HEK293 (cell line): ENCODE results near the gene PRC1.

Experiments
- GFI1B ChIP-seq: fragments of 450-650 bp; formaldehyde crosslinking; IDR thresholded peaks from 2 replicates; pipeline ENCODE4 v1.5.1; 2016; ENCODE audit warnings: missing biosample characterization, missing genetic modification characterization
- HOXD13 ChIP-seq: sonication (generic); formaldehyde crosslinking; IDR thresholded peaks from 2 replicates; pipeline ENCODE4 v1.8.0; 2022; ENCODE audit warnings: missing genetic modification reagents, borderline replicate concordance
- MYNN ChIP-seq: fragments of 450-650 bp; formaldehyde crosslinking; IDR thresholded peaks from 2 replicates; pipeline ENCODE4 v1.5.1; 2016; ENCODE audit warnings: missing biosample characterization, missing genetic modification characterization, borderline replicate concordance
- REPIN1 ChIP-seq: fragments of 450-650 bp; formaldehyde crosslinking; IDR thresholded peaks from 2 replicates; pipeline ENCODE4 v1.5.1; 2017; ENCODE audit warnings: missing biosample characterization, missing genetic modification characterization, low read depth
- ZBTB20 ChIP-seq: fragments of 450-650 bp; formaldehyde crosslinking; IDR thresholded peaks from 2 replicates; pipeline ENCODE4 v1.5.1; 2016; ENCODE audit warnings: missing biosample characterization, missing genetic modification characterization
- ZBTB48 ChIP-seq: fragments of 450-650 bp; formaldehyde crosslinking; IDR thresholded peaks from 2 replicates; pipeline ENCODE4 v1.5.1; 2016; ENCODE audit warnings: missing biosample characterization, missing genetic modification characterization
- ZFP37 ChIP-seq: fragments of 450-650 bp; formaldehyde crosslinking; IDR thresholded peaks from 2 replicates; pipeline ENCODE4 v1.5.1; 2016; ENCODE audit warnings: missing biosample characterization, missing genetic modification characterization
- ZNF133 ChIP-seq: fragments of 450-650 bp; formaldehyde crosslinking; IDR thresholded peaks from 2 replicates; pipeline ENCODE4 v1.5.1; 2016; ENCODE audit warnings: missing biosample characterization, missing genetic modification characterization
- ZNF16 ChIP-seq: fragments of 450-650 bp; formaldehyde crosslinking; IDR thresholded peaks from 2 replicates; pipeline ENCODE4 v1.5.1; 2016; ENCODE audit warnings: low read depth, missing biosample characterization, missing genetic modification characterization
- ZNF19 ChIP-seq: fragments of 450-650 bp; formaldehyde crosslinking; IDR thresholded peaks from 2 replicates; pipeline ENCODE4; 2016; ENCODE audit warnings: missing biosample characterization, missing genetic modification characterization, low read depth
- ZNF202 ChIP-seq: fragments of 450-650 bp; formaldehyde crosslinking; IDR thresholded peaks from 2 replicates; pipeline ENCODE4 v1.5.1; 2016; ENCODE audit warnings: missing biosample characterization, missing genetic modification characterization, borderline replicate concordance
- ZNF335 ChIP-seq: fragments of 450-650 bp; formaldehyde crosslinking; conservative IDR thresholded peaks from 2 replicates; pipeline ENCODE4 v1.5.1; 2016; ENCODE audit warnings: missing biosample characterization, missing genetic modification characterization
- ZNF350 ChIP-seq: fragments of 450-650 bp; formaldehyde crosslinking; IDR thresholded peaks from 2 replicates; pipeline ENCODE4 v1.5.0; 2017; ENCODE audit warnings: missing biosample characterization, mild to moderate bottlenecking, missing genetic modification characterization
- ZNF394 ChIP-seq: fragments of 450-650 bp; formaldehyde crosslinking; IDR thresholded peaks from 2 replicates; pipeline ENCODE4 v1.5.1; 2016; ENCODE audit warnings: missing biosample characterization, missing genetic modification characterization, mild to moderate bottlenecking, moderate library complexity, borderline replicate concordance
- ZNF416 ChIP-seq: fragments of 450-650 bp; formaldehyde crosslinking; IDR thresholded peaks from 2 replicates; pipeline ENCODE4 v1.5.1; 2016; ENCODE audit warnings: missing biosample characterization, missing genetic modification characterization
- ZNF433 ChIP-seq: fragments of 450-650 bp; formaldehyde crosslinking; IDR thresholded peaks from 2 replicates; pipeline ENCODE4 v1.5.1; 2016; ENCODE audit warnings: missing biosample characterization, missing genetic modification characterization, low read depth
- ZNF521 ChIP-seq: fragments of 450-650 bp; formaldehyde crosslinking; IDR thresholded peaks from 2 replicates; pipeline ENCODE4 v1.5.1; 2017; ENCODE audit warnings: missing biosample characterization, mild to moderate bottlenecking, missing genetic modification characterization
- ZNF548 ChIP-seq: fragments of 450-650 bp; formaldehyde crosslinking; IDR thresholded peaks from 2 replicates; pipeline ENCODE4 v1.5.1; 2016; ENCODE audit warnings: missing biosample characterization, missing genetic modification characterization
- ZNF621 ChIP-seq: fragments of 450-650 bp; formaldehyde crosslinking; IDR thresholded peaks from 2 replicates; pipeline ENCODE4 v1.5.1; 2017; ENCODE audit warnings: missing biosample characterization, missing genetic modification characterization
- ZNF624 ChIP-seq: fragments of 450-650 bp; formaldehyde crosslinking; IDR thresholded peaks from 2 replicates; pipeline ENCODE4 v1.5.1; 2017; ENCODE audit warnings: missing biosample characterization, missing genetic modification characterization
- ZNF629 ChIP-seq: fragments of 450-650 bp; formaldehyde crosslinking; IDR thresholded peaks from 2 replicates; pipeline ENCODE4 v1.5.1; 2017; ENCODE audit warnings: missing biosample characterization, missing genetic modification characterization
- ZNF792 ChIP-seq: fragments of 450-650 bp; formaldehyde crosslinking; IDR thresholded peaks from 2 replicates; pipeline ENCODE4 v1.5.1; 2016; ENCODE audit warnings: missing biosample characterization, missing genetic modification characterization
- TF ChIP-seq, protein P1 (sequence below): fragments of 450-650 bp; formaldehyde crosslinking; IDR thresholded peaks from 2 replicates; pipeline ENCODE4 v1.5.1; 2016; ENCODE audit warnings: missing biosample characterization, missing genetic modification characterization
- TF ChIP-seq, protein P2 (sequence below): fragments of 450-650 bp; formaldehyde crosslinking; IDR thresholded peaks from 2 replicates; pipeline ENCODE4 v1.5.1; 2016; ENCODE audit warnings: missing biosample characterization, missing genetic modification characterization
- TF ChIP-seq, protein P3 (sequence below): fragments of 450-650 bp; formaldehyde crosslinking; IDR thresholded peaks from 2 replicates; pipeline ENCODE4 v1.5.1; 2016; ENCODE audit warnings: missing biosample characterization, missing genetic modification characterization
- TF ChIP-seq, protein P4 (sequence below): fragments of 450-650 bp; formaldehyde crosslinking; IDR thresholded peaks from 2 replicates; pipeline ENCODE4 v1.5.0; 2017; ENCODE audit warnings: missing biosample characterization, missing genetic modification characterization, borderline replicate concordance
- TF ChIP-seq, protein P5 (sequence below): fragments of 450-650 bp; formaldehyde crosslinking; IDR thresholded peaks from 2 replicates; pipeline ENCODE4 v1.5.1; 2017; ENCODE audit warnings: missing biosample characterization, missing genetic modification characterization

The PRC1 gene

DNA sequence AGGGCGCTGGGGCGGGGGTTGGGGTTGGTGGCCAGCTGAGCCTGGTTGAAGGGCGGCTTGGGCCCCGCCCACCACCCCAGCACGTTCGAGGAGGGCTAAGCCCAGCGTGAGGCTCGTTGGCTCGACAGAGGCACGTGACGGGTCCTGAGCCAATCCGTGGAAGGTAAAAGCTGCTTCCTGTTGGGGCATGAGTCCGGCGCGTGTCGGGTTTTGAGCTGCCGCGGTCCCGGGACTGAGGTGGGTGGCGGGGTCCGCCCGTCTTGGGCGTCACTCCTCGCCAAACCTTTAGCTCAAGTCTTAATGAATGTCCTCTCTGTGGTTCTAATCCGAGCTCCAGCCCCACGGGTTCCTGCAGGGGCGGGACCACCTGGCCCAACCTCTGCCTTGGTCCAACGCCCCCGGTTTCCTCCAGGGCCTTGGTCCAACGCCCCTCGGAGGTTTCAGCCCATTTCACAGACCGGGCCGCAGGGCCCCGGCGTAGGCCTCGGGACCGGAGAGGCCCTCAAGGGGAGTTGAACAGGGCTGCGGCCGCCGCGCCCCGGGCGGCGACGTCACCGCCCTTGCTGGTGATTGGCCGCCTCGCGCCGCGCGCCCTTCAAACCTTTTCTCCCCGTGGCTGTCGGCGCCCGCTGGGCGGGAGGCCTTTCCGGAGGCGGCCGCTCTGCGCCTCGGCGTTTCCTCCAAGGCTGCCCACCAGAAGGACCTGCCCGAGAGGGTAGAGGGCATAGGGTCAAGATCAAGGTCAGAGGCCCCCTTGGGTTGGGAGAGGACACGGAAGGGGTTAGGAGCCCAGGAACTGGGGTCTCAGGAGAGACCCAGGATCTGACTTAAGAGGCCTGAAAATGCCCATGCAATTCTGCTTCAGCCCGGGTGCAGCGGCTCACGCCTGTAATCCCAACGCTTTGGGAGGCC lies 39.4 kb downstream of the PRC1 start, which contains the start of gene RCCD1 (continued):
- no peak for TF ChIP-seq ZNF433
- peak; percentile 86 for TF ChIP-seq ZNF629 (tag by site-specific recombination)
- TF ChIP-seq, protein P1, sequence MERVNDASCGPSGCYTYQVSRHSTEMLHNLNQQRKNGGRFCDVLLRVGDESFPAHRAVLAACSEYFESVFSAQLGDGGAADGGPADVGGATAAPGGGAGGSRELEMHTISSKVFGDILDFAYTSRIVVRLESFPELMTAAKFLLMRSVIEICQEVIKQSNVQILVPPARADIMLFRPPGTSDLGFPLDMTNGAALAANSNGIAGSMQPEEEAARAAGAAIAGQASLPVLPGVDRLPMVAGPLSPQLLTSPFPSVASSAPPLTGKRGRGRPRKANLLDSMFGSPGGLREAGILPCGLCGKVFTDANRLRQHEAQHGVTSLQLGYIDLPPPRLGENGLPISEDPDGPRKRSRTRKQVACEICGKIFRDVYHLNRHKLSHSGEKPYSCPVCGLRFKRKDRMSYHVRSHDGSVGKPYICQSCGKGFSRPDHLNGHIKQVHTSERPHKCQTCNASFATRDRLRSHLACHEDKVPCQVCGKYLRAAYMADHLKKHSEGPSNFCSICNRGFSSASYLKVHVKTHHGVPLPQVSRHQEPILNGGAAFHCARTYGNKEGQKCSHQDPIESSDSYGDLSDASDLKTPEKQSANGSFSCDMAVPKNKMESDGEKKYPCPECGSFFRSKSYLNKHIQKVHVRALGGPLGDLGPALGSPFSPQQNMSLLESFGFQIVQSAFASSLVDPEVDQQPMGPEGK = peak; percentile 95
- no peak for TF ChIP-seq ZNF548
- TF ChIP-seq ZNF16 (tag by site-specific recombination) = 0 out of 2 replicates have a peak, but pooled peaks have one; percentile 41
- TF ChIP-seq ZNF19 (tag by site-specific recombination) = no peak
- TF ChIP-seq ZBTB20 (tag by site-specific recombination) = peak; percentile 97
- no peak for TF ChIP-seq ZNF133 (tag by site-specific recombination)
- TF ChIP-seq ZNF202 (tag by site-specific recombination) = no peak
- TF ChIP-seq, protein P2, sequence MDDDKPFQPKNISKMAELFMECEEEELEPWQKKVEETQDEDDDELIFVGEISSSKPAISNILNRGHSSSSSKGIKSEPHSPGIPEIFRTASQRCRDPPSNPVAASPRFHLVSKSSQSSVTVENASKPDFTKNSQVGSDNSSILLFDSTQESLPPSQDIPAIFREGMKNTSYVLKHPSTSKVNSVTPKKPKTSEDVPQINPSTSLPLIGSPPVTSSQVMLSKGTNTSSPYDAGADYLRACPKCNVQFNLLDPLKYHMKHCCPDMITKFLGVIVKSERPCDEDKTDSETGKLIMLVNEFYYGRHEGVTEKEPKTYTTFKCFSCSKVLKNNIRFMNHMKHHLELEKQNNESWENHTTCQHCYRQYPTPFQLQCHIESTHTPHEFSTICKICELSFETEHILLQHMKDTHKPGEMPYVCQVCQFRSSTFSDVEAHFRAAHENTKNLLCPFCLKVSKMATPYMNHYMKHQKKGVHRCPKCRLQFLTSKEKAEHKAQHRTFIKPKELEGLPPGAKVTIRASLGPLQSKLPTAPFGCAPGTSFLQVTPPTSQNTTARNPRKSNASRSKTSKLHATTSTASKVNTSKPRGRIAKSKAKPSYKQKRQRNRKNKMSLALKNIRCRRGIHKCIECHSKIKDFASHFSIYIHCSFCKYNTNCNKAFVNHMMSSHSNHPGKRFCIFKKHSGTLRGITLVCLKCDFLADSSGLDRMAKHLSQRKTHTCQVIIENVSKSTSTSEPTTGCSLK = no peak
- peak; percentile 94 for TF ChIP-seq ZFP37
- TF ChIP-seq MYNN (tag by site-specific recombination) = no peak
- TF ChIP-seq, protein P3, sequence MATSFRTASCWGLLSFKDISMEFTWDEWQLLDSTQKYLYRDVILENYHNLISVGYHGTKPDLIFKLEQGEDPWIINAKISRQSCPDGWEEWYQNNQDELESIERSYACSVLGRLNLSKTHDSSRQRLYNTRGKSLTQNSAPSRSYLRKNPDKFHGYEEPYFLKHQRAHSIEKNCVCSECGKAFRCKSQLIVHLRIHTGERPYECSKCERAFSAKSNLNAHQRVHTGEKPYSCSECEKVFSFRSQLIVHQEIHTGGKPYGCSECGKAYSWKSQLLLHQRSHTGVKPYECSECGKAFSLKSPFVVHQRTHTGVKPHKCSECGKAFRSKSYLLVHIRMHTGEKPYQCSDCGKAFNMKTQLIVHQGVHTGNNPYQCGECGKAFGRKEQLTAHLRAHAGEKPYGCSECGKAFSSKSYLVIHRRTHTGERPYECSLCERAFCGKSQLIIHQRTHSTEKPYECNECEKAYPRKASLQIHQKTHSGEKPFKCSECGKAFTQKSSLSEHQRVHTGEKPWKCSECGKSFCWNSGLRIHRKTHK (tag by site-specific recombination) = no peak
- peak; percentile 47; the same call in 1 of the 2 replicates for TF ChIP-seq ZBTB48 (tag by site-specific recombination)
- 0 out of 2 replicates have a peak, but pooled peaks have one; percentile 77 for TF ChIP-seq ZNF792 (tag by site-specific recombination)
- no peak for TF ChIP-seq ZNF521
- TF ChIP-seq ZNF394 (tag by site-specific recombination) = peak; percentile 27; the same call in 1 of the 2 replicates
- no peak for TF ChIP-seq ZNF350
- TF ChIP-seq ZNF416 (tag by site-specific recombination) = no peak
- no peak for TF ChIP-seq HOXD13 (CRISPR knock-in tag)
- no peak for TF ChIP-seq REPIN1 (tag by site-specific recombination)
- TF ChIP-seq ZNF621 = no peak
- TF ChIP-seq, protein P4, sequence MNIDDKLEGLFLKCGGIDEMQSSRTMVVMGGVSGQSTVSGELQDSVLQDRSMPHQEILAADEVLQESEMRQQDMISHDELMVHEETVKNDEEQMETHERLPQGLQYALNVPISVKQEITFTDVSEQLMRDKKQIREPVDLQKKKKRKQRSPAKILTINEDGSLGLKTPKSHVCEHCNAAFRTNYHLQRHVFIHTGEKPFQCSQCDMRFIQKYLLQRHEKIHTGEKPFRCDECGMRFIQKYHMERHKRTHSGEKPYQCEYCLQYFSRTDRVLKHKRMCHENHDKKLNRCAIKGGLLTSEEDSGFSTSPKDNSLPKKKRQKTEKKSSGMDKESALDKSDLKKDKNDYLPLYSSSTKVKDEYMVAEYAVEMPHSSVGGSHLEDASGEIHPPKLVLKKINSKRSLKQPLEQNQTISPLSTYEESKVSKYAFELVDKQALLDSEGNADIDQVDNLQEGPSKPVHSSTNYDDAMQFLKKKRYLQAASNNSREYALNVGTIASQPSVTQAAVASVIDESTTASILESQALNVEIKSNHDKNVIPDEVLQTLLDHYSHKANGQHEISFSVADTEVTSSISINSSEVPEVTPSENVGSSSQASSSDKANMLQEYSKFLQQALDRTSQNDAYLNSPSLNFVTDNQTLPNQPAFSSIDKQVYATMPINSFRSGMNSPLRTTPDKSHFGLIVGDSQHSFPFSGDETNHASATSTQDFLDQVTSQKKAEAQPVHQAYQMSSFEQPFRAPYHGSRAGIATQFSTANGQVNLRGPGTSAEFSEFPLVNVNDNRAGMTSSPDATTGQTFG (tag by site-specific recombination) = no peak
- TF ChIP-seq ZNF335 (tag by site-specific recombination) = peak; percentile 89
- no peak for TF ChIP-seq ZNF624 (tag by site-specific recombination)
- TF ChIP-seq, protein P5, sequence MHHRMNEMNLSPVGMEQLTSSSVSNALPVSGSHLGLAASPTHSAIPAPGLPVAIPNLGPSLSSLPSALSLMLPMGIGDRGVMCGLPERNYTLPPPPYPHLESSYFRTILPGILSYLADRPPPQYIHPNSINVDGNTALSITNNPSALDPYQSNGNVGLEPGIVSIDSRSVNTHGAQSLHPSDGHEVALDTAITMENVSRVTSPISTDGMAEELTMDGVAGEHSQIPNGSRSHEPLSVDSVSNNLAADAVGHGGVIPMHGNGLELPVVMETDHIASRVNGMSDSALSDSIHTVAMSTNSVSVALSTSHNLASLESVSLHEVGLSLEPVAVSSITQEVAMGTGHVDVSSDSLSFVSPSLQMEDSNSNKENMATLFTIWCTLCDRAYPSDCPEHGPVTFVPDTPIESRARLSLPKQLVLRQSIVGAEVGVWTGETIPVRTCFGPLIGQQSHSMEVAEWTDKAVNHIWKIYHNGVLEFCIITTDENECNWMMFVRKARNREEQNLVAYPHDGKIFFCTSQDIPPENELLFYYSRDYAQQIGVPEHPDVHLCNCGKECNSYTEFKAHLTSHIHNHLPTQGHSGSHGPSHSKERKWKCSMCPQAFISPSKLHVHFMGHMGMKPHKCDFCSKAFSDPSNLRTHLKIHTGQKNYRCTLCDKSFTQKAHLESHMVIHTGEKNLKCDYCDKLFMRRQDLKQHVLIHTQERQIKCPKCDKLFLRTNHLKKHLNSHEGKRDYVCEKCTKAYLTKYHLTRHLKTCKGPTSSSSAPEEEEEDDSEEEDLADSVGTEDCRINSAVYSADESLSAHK (tag by site-specific recombination) = no peak
- peak; percentile 42; the same call in 1 of the 2 replicates for TF ChIP-seq GFI1B (tag by site-specific recombination)
